HG03521 (cell line): Measurements from ENCODE around the gene PHYKPL.
"Not testable (repeated sequence)": the region's sequence is repeated elsewhere in the genome, so short reads cannot be mapped to it uniquely, and the experiment has no call there.

Experiments used
- ATAC-seq: cut with Tn5 transposase; IDR thresholded peaks from one replicate; pipeline ENCODE4 v1.9.1; 2021; ENCODE audit warnings: mild to moderate bottlenecking, moderate library complexity; ENCODE audit not compliant: unreplicated experiment

Gene PHYKPL

GRCh38 chr5:178208540-178209227 lies 23.9 kb downstream of the PHYKPL start:
- no peak for ATAC-seq

- ATAC-seq = no peak
Measured at GRCh38 chr5:178207917-178208280, 24.7 kb downstream of the PHYKPL start.

GRCh38 chr5:178207183-178207916 lies 25.3 kb downstream of the PHYKPL start:
- no peak for ATAC-seq

- ATAC-seq = no peak
Measured at GRCh38 chr5:178206166-178207101, 26.2 kb downstream of the PHYKPL start.

GRCh38 chr5:178205749-178206047 lies 26.9 kb downstream of the PHYKPL start:
- no peak for ATAC-seq

- peak; percentile 45 for ATAC-seq
Measured at GRCh38 chr5:178204935-178205748, 27.5 kb downstream of the PHYKPL start.

GRCh38 chr5:178204182-178204934 lies 28.2 kb downstream of the PHYKPL start, which contains the start of gene HNRNPAB:
HNRNPAB (plus strand) TSS chr5:178204533; CDS start chr5:178204838, 305 bp downstream.
- peak; percentile 73 for ATAC-seq

- no peak for ATAC-seq
Measured at GRCh38 chr5:178203670-178204181, 28.9 kb downstream of the PHYKPL start.

- ATAC-seq = no peak
Measured at GRCh38 chr5:178202541-178202940, 30.1 kb downstream of the PHYKPL start.

- ATAC-seq = no peak
Measured at GRCh38 chr5:178201927-178202235, 30.7 kb downstream of the PHYKPL start.

- no peak for ATAC-seq
Measured at GRCh38 chr5:178201221-178201926, 31.2 kb downstream of the PHYKPL start.

- no peak for ATAC-seq
Measured at GRCh38 chr5:178199581-178200434, 32.8 kb downstream of the PHYKPL start.

- no peak for ATAC-seq
Measured at GRCh38 chr5:178198706-178199105, 33.9 kb downstream of the PHYKPL start.

- not testable (repeated sequence) for ATAC-seq
Measured at GRCh38 chr5:178198151-178198550, 34.5 kb downstream of the PHYKPL start.

- ATAC-seq = no peak
Measured at GRCh38 chr5:178196986-178197385, 35.6 kb downstream of the PHYKPL start.

- no peak for ATAC-seq
Measured at GRCh38 chr5:178196281-178196812, 36.3 kb downstream of the PHYKPL start.

GRCh38 chr5:178194026-178194425 lies 38.6 kb downstream of the PHYKPL start:
- ATAC-seq = no peak

- no peak for ATAC-seq
Measured at GRCh38 chr5:178193251-178193809, 39.3 kb downstream of the PHYKPL start.
